GM18951 (cell line): Measurements from ENCODE around the gene RFX2.
"Not testable (repeated sequence)": the region's sequence is repeated elsewhere in the genome, so short reads cannot be mapped to it uniquely, and the experiment has no call there.

Experiments
- POLR2A ChIP-seq: IDR thresholded peaks from 4 replicates; pipeline ENCODE4 v1.6.1; 2011; ENCODE audit warnings: mild to moderate bottlenecking; ENCODE audit not compliant: insufficient read length, insufficient read depth; ENCODE audit errors: extremely low read depth
- in situ Hi-C: fragments of 300-500 bp; cut with MboI; formaldehyde crosslinking; loops from one replicate; pipeline ENCODE4 v1.12.0; 2022; ENCODE audit warnings: low sequenced_read_pairs, mixed read lengths, inconsistent platforms; ENCODE audit not compliant: unreplicated experiment

Gene RFX2

DNA sequence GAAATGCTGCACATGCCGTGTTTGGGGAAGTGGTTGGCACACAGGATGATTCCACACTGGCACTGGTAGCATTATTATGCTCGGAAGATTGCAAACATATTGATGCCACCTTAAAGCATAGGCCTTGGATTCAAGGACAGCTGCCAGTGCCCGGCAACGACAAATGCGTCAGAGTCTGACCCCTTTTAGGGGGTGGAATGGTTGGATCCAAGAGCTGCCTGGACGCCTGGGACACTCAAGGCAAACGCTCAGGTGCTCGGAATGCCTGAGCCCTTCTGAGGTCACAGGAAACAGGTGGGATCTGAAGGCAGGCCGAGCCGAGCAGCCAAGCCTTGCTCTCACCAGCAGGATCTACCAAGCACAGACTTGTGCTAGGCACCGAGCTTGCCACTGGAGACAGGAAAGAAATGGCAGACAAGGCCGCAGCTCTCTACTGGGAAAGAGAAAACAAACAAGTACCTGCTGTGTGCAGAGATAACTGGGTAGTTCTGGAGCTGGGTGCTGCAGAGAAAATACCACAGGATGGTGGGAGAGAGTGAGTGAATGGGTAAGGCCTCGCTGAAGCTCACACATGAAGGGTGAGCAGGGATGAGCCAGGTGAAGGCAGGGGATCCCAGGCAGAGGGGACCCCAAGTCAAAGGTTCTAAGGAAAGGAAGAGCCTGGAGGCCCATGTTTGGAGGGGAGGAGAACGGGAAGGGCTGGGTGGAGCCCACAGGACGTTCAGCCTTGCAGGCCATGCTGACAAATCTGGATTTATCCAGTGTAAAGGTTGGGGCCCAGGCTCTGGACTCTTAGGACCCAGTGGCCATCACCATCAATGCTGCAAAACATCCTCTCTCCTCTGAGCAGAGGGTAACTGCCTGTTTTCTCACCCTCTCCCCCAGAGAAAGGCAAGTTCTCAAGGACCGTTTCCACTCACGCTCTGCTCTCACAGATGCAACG is 141.6 kb downstream of the RFX2 start:
- in situ Hi-C loops: no loop called here
- TF ChIP-seq POLR2A: no peak

DNA sequence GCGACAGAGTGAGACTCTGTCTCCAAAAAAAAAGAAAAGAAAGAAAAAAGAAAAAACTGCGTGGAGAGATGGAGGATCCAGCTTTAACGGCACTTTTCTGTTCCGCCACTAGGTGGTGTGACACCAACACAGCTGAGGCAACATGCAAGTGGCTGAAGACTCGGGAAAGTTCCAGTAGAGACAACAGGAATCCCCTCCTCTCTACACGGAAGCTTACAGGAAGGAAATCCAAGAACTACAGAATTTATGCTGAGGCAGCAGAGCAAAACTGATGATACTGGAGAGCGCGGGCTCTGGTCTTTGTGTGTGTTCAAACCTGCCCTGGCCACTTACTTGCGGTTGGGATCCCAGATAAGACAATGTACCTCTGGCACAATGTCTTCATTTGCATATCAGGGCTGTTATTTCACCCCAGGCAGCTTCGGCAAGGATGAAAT is 142.3 kb downstream of the RFX2 start:
- in situ Hi-C loops: no loop called here
- TF ChIP-seq POLR2A: no peak

DNA sequence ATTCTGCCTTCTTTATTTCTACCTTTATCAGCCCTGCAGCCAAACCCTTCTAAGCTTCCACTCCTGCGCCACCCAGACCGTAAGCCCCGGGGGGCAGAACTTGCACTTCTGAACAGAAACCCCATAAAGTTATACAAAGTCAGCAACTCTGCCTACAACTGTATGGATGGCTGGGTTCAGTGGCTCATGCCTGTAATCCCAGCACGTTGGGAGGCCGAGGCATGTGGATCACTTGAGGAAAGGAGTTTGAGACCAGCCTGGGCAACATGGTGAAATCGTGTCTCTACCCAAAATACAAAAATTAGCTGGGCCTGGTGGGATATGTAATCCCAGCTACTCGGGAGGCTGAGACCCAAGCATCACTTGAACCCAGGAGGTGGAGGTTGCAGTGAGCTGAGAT is 142.7 kb downstream of the RFX2 start:
- TF ChIP-seq POLR2A: no peak
- in situ Hi-C loops: no loop called here

DNA sequence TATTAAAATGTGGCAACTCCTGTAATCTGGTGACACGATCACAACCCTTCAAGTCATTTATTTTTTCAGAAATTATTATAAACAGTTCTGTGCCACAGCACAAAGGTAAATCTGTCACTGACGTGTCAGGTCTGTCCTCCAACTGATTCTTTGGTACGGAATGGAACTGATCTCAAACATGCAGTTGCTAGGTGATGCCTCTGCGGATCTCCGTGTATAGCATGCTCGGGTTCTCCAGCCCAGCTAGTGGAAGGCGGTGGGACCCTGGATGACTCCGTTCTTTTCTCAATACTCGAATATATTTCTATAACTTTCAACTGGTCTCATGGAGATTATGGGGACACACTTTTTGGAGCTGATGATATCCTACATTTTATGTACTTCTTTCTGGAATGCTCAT is 143.4 kb downstream of the RFX2 start:
- in situ Hi-C loops: no loop called here
- TF ChIP-seq POLR2A: no peak

DNA sequence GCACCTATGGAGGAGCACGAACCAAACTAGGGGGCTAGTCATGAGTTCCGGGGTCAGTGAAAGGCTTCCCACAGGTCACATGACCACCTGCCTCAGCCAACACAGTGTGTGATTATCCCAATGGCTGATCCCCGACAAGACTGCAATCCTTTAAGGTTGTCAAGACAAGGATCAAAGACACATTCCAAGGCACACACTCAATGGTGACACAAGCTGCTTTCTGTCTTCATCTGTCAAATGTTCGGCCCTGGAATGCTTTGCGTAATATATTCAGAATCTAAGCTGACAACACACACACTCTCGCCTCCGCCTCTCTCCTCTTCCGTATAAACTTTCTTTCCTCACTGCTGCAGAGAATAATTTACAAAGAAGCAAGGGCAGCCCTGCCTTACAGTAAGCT is 144.1 kb downstream of the RFX2 start:
- in situ Hi-C loops: no loop called here
- no peak for TF ChIP-seq POLR2A

DNA sequence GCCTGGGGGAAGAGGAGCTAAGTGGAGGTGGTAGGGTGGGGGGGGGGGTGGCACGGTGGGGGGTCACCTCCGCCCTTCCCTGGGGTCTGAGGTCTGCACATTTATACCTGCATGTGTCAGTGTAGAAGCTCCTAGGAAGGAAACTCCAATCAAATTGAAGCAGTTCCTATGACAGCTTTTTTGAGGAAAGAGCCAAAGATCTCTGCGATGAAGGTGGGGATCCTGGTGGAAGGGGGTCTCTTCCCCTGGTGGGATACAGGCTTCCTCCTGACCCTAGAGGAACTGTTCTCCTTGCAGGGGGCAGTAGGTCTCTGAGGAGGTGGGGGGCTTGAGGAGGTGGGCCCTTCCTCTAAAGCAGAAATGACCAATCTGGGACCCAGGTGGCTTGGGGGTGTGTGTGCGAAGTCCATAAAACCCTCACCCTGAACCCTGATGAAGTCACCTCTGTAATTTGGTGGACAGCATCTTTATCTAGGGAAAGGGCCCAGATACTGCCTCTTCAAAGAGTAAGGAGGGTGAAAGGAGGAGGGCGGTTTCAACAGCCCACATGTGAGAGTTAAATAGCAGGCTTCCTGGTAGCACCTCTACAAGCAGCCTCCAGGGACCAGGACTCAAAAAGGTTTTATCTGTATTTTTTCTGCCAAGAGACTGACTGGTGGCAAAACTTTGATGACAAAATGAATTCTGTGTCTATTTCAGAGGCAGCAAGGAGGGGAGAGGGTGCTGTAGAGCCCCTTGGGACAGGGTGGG is 145.3 kb downstream of the RFX2 start:
- no peak for TF ChIP-seq POLR2A
- in situ Hi-C loops: no loop called here

DNA sequence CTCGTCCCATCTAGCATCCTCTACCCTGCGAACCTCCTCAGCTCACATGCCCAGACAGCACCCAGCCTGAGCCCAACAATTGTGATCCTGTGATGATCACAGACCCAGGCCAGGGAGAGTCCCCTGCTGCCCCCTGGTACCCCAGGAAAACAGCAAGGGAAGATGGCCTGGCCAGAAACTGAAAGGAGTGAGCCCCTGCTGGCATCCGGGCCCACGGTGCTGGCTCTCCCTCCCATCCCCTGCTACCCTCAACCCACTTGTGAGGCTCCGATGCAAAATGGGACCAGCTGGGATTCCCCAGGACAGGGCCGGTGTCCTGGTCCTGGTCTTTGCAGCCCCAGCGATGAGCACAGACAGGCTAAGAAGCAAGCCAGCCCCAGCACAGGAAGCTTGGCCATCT is 146.4 kb downstream of the RFX2 start:
- in situ Hi-C loops: no loop called here
- no peak for TF ChIP-seq POLR2A

DNA sequence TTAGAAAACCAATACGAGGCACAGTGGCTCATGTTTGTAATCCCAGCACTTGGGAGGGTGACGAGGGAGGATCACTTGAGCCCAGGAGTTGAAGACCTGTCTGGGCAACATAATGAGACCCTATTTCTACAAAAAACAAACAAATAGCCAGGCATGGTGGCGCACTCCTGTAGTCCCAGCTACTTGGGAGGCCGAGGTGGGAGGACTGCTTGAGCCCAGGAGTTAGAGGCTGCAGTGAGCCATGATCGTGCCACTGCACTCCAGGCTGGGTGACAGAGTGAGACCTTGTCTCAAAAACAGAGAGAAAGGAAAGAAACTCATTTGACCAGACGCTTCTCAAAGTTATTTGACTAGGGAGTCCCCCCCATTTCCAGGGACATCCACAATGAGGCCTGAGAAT is 147.0 kb downstream of the RFX2 start:
- in situ Hi-C loops: not testable (repeated sequence)

DNA sequence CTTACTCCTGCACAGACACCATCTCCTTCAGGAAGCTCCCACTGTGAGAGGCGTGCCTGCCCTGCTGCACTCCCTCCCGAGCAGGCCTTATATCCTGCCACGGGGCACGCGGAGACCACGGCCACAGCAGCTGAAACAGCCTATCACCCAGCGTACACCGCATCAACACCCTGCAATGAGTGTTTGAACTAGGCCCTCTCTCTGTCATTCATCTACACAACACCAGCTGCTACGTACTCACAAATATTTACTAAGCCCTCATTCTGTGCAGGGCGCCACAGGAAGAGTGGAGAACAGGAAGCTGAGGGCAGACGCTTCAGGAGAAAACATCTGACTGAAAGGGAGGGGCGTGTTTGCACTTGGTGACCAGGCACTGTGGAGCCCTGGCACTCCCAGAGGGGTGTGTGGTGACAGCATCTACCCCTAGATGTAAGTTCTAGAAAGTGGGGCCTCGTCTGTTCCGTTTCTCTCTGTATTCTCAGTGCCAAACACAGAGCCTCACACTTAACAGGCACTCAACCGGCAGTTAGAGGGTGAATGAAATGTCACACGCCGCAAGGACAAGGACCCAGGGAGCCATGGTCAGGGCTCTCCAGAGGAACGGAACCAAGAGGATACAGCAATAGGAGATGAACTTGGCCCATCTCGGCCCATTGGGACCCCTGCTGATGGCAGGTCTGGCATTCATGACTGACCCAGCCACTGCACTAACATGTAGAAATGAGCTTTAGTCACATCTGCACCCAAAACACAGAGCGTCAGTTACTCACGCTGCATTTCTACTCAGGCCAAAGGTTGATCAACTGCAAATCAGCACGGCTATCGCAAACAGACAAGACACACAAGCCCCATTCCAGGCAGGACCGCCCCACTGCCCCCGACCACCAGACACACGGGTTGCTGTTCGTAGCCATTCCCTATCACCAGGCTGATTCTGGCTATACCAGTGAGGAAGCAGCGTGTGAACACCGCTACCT is 148.0 kb downstream of the RFX2 start:
- TF ChIP-seq POLR2A: no peak
- in situ Hi-C loops: no loop called here

DNA sequence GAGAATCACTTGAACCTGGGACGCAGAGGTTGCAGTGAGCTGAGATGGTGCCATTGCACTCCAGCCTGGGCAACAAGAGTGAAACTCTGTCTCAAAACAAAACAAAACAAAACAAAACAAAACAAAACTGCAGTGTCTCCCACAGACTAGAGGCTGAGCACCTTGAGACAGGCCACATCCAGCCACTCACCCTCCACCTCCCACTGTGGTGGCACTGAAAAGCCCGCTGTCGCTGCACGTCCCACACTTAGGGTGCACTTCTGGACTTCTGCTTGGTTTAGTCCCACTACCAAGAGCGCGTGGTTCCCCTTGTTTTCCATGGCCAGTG is 148.7 kb downstream of the RFX2 start:
- in situ Hi-C loops: not testable (repeated sequence)

DNA sequence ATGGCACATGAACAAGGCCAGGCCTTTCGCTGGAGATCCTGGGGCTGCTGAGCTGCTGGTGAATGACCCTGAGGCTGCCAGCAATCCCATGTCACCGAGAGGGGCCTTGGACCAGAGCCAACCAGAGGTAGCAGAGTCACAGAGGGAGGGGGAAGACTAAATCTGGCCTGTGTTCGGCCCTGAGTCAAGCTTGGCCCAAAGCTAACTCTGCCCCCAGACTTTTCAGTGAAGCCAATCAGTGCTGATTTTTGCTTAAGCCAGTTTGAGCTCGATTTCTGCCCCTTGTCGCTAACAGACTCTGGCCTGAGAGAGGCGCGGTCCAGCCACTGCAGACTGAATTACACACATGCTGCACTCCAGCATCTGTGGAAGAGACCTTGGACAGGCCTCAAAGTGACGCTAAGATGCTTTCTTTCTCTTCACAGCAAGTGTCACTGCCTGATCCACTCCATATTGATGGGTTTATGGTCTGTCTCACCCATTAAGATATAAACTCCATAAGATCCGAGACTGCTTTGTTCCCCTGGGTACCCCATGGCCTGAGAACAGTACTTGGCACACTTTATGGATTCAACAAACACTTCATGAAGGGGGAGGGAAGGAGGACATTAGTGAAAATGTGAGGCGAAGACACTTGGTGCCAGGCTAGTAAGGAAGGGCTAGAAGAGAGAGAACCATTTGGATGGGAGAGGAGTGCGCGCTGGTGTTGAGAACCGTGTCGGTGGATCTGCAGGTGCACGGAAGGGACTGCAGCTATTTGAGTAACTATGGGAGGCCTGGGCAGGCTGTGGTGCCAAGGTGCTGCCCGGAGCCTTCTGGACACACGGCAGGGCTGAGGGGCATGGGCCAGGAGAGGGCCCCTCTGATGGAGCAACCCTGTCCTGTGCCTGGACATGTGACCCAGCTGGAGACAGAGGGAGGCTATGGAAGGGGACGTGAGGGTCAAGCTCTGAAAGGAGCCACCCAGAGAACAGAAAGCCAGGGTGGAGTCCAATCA is 150.0 kb downstream of the RFX2 start:
- in situ Hi-C loops: no loop called here
- no peak for TF ChIP-seq POLR2A
